HG03575 (cell line): ENCODE results near the gene KDM6B.
A peak's percentile ranks its signal among the peaks of the same experiment; 100 is the strongest.

Experiments
- ATAC-seq: cut with Tn5 transposase; IDR thresholded peaks from one replicate; pipeline ENCODE4 v1.9.1; 2021; ENCODE audit not compliant: unreplicated experiment, insufficient number of reproducible peaks, low FRiP score; ENCODE audit errors: extremely low read depth

Gene KDM6B

GRCh38 chr17:7849130-7849750 is 15.2 kb downstream of the KDM6B start:
- no peak for ATAC-seq

DNA sequence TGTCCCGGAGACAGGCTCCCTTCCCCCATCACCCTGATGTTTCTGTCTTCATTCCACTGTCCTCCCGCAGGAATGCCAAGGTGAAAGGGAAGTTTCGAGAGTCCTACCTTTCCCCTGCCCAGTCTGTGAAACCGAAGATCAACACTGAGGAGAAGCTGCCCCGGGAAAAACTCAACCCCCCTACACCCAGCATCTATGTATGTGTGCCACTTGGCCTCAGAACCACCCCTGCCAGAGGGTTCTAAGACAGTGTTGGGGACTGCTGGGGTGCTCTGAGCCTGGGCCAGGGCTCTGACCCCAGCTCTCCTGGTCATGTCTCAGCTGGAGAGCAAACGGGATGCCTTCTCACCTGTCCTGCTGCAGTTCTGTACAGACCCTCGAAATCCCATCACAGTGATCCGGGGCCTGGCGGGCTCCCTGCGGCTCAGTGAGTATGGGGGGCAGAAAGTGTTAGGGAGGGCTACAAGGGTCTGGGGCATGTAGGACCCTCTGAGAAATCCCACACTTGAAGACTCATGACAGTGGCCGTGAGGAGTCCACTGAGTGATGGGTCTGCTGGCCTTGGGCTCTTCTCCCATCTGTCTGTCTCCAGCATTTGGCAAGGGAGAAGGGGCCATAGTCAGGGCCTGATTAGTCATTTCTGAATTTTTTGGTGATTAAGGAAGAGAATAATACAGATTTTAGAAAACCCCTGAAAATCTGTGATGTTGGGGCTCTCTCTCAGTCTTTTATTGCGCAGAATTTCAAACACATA is 15.9 kb downstream of the KDM6B start:
- ATAC-seq, result no peak

GRCh38 chr17:7850701-7851437 is 16.9 kb downstream of the KDM6B start:
- ATAC-seq, result no peak

DNA sequence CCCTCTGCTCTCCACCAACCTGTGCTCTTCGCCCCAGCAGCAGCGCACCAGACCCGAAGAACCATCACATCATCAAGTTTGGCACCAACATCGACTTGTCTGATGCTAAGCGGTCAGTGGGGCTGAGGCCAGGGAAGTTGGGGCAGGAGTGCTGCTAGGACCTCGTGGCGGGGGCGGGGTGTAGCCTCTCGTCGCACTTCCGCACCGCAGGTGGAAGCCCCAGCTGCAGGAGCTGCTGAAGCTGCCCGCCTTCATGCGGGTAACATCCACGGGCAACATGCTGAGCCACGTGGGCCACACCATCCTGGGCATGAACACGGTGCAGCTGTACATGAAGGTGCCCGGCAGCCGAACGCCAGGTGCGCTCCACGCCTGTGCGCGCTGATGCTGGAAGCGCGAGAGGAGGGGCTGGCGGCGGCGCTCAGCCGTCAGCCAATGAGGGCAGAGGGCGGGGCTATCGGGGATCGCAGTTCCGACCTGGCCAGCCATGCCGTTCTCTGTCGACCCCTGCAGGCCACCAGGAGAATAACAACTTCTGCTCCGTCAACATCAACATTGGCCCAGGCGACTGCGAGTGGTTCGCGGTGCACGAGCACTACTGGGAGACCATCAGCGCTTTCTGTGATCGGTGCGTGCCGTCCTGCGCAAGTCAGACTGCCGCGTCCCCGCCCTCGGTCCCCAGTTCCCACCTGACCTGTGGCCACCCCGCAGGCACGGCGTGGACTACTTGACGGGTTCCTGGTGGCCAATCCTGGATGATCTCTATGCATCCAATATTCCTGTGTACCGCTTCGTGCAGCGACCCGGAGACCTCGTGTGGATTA is 17.6 kb downstream of the KDM6B start:
- peak; percentile 47 for ATAC-seq

- ATAC-seq, result no peak
These were observed 18.2 kb downstream of the KDM6B start for GRCh38 chr17:7852262-7852670.

GRCh38 chr17:7852919-7853690 is 19.1 kb downstream of the KDM6B start:
- no peak for ATAC-seq

DNA sequence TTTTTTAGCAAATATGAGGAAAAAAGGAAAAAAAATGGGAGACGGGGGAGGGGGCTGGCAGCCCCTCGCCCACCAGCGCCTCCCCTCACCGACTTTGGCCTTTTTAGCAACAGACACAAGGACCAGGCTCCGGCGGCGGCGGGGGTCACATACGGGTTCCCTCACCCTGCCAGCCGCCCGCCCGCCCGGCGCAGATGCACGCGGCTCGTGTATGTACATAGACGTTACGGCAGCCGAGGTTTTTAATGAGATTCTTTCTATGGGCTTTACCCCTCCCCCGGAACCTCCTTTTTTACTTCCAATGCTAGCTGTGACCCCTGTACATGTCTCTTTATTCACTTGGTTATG is 19.6 kb downstream of the KDM6B start:
- ATAC-seq, result no peak

DNA sequence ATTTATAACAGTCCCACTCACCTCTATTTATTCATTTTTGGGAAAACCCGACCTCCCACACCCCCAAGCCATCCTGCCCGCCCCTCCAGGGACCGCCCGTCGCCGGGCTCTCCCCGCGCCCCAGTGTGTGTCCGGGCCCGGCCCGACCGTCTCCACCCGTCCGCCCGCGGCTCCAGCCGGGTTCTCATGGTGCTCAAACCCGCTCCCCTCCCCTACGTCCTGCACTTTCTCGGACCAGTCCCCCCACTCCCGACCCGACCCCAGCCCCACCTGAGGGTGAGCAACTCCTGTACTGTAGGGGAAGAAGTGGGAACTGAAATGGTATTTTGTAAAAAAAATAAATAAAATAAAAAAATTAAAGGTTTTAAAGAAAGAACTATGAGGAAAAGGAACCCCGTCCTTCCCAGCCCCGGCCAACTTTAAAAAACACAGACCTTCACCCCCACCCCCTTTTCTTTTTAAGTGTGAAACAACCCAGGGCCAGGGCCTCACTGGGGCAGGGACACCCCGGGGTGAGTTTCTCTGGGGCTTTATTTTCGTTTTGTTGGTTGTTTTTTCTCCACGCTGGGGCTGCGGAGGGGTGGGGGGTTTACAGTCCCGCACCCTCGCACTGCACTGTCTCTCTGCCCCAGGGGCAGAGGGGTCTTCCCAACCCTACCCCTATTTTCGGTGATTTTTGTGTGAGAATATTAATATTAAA is 20.2 kb downstream of the KDM6B start:
- ATAC-seq, result no peak

DNA sequence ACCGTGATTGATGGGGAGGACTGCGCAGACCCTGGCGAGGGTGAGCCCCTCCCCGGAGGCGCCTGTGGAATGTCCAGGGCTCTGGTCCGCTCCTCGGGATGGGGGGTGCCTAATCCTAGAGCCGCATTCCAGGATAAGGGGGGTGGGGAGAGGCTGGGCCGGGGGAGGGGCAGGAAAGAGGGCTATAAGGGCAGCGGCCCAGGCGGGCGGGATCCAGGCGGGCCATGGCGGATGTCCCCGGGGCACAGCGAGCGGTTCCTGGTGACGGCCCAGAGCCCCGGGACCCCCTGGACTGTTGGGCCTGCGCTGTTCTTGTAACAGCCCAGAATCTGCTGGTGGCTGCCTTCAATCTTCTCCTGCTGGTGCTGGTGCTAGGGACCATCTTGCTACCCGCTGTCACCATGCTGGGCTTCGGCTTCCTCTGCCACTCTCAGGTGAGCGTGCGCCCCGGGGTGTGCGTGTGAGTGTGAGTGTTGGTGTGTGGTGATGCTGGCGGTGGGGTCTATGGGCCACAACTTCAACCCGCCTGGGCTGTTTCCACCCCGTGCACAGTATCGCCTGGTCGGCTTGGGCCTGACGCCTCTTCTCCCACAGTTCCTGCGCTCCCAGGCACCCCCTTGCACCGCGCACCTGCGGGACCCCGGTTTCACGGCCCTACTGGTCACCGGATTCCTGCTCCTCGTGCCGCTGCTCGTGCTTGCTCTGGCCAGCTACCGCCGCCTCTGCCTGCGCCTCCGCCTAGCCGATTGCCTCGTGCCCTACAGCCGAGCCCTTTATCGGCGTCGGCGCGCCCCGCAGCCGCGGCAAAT is 21.0 kb downstream of the KDM6B start, which contains the start of gene TMEM88:
Gene TMEM88, plus strand, starts transcription at position 216 of the 809 bp plus-strand sequence. Its CDS starts 9 bp downstream, at position 225.
- ATAC-seq, result no peak

GRCh38 chr17:7855660-7856010 is 21.6 kb downstream of the KDM6B start:
- ATAC-seq, result no peak

GRCh38 chr17:7856011-7856810 is 22.2 kb downstream of the KDM6B start:
- no peak for ATAC-seq

DNA sequence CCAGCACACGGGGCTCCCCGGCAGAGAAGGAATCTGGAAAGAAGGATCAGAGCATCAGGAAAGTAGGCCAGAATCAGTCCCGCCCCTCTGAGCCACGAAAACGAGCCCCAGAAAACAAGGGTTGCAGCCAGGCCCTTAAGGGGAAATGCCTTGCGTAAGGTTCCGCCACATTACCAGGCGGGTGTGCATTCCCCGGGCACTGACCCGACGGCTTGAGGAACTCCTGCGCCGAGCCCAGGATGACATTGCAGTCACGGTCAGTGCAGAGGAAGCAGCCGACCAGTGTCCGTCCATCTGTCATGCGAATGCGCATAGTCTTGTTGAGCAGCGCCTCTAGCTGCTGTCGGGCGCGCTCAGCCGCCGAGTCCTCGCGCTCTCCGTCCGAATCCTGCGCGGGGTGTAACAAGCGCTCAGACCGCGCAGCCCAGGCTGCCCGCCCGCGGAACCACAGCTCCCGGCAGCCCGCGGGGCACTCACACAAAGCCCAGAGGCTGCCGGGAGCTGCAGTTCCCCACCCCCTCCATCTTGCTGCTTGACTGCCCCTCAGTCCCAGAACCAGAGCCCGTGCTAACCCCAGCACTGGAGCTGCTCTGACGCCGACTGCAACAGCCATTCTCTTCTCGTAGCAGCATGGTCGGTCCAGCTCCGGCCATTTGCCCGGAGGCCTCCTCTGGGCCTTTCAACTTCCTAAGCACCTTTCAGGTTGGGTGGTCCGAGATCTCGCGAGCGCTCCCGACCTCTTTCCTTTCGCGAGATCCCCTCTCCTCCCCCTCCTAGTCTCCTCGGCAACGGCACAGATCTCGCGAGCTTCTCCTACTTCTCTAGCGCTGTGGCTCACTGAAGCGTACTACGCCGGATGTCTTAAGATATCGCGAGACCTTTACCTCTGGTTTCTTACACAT is 23.0 kb downstream of the KDM6B start, which contains the start of gene NAA38:
Gene NAA38, minus strand, starts transcription at position 749 of the 902 bp plus-strand sequence. Its CDS starts 96 bp downstream, at position 653.
- ATAC-seq, result peak; percentile 48

DNA sequence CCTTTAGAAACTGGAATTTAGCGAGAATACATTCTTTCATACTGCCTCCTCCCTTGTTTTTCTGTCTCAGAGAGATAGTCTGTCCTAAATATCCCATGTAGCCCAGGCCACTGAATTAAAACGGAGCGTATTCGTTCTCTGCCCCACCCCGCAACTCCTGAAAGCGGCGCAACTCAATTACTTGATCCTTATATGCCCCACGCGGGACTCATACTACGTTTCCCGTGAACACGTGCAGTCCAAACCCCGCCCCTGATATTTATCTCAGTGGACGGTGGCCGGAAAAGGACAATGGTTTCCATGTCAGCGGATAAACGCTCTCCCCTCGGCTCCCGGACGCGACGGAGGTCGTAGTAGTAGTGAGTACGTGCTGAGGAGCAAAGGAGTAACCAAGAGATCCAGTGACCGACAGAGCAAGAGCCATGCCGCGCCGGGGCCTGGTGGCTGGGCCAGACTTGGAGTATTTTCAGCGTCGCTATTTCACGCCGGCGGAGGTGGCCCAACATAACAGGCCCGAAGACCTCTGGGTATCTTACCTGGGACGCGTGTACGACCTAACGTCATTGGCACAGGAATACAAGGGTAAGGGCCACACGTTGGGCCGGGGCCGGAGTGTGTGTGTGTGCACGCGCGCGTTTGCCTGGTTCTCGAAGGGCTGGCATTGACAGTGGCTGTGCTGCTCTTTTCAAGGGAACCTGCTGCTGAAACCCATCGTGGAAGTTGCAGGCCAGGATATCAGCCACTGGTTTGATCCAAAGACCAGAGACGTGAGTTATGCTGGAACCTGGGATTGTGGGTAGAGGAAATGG is 23.9 kb downstream of the KDM6B start, which contains the start of gene CYB5D1:
Gene CYB5D1, plus strand, starts transcription at position 291 of the 809 bp plus-strand sequence. Its CDS starts 132 bp downstream, at position 423.
- peak; percentile 19 for ATAC-seq

GRCh38 chr17:7858522-7858810 is 24.4 kb downstream of the KDM6B start:
- no peak for ATAC-seq

- ATAC-seq, result no peak
These were observed 25.0 kb downstream of the KDM6B start for GRCh38 chr17:7859028-7859427.
